Endothelial cell of umbilical vein (primary cell): ENCODE results near the gene ITGA6. TPM values are rescaled to one million over a fixed set of nuclear protein-coding genes. Genes with fewer than 3 reads are reported as not detected.
"Not testable (repeated sequence)": the region's sequence is repeated elsewhere in the genome, so short reads cannot be mapped to it uniquely, and the experiment has no call there.

ENCODE experiments used
- BruUV-seq: library from RNA; stranded (reverse); fragments of 400-500 nt; replicated peaks from 2 replicates; lab custom pipeline; 2021; lab: Mats Ljungman, UMichigan
- CTCF ChIA-PET: fragments of 300-600, 350-600 bp; sonication (Branson Sonifier 250); formaldehyde crosslinking; loops from one replicate; lab custom pipeline; 2021; ENCODE audit warnings: antibody characterized with exemption, inconsistent platforms; lab: Charles Lee
- POLR2A ChIA-PET: fragments of 300-600, 350-600 bp; sonication (Branson Sonifier 250); formaldehyde crosslinking; loops from one replicate; lab custom pipeline; 2021; ENCODE audit warnings: antibody characterized with exemption, inconsistent platforms; lab: Charles Lee
- DNase-seq: peaks from one replicate; pipeline ENCODE4 v3.0.0-alpha.2; 2011; ENCODE audit warnings: low read depth, low spot score
- FAIRE-seq: peaks from 2 replicates; lab custom pipeline; 2011; peaks lifted over from hg19 to GRCh38; lab: Jason Lieb, UNC
- H2AFZ ChIP-seq: 2 replicates; pipeline ENCODE4 v1.6.0; 2012; ENCODE audit warnings: low read depth, low read length, control low read depth, inconsistent platforms
- H3K27ac ChIP-seq: 2 replicates; pipeline ENCODE4 v1.5.1; 2011; ENCODE audit warnings: low read depth, mild to moderate bottlenecking, control low read depth, low read length, moderate library complexity; ENCODE audit not compliant: insufficient read depth
- H3K27me3 ChIP-seq, 2 experiments: 2 replicates each; pipeline versions ENCODE4 v1.6.0 to v1.6.1; 2011; ENCODE audit warnings: low read length in 2 of 2, mixed read lengths in 1 of 2; ENCODE audit not compliant: control insufficient read depth in 2 of 2, insufficient read depth in 2 of 2
- H3K36me3 ChIP-seq, 2 experiments: 2 replicates in 1 of 2; 3 replicates in 1 of 2; pipeline ENCODE4 v1.5.1; 2011; ENCODE audit warnings: low read length in 2 of 2, mild to moderate bottlenecking in 1 of 2, moderate library complexity in 1 of 2; ENCODE audit not compliant: control insufficient read depth in 2 of 2, insufficient read depth in 2 of 2; ENCODE audit errors: extremely low read depth in 1 of 2
- H3K4me1 ChIP-seq: 3 replicates; pipeline ENCODE4 v1.5.1; 2011; ENCODE audit warnings: mild to moderate bottlenecking, low read length; ENCODE audit not compliant: control insufficient read depth, insufficient read depth; ENCODE audit errors: extremely low read depth
- H3K4me2 ChIP-seq: 2 replicates; pipeline ENCODE4 v1.6.1; 2011; ENCODE audit warnings: low read length, control low read depth, mixed read lengths; ENCODE audit not compliant: insufficient read depth
- H3K4me3 ChIP-seq, 3 experiments: fragments of 200-600 bp in 1 of 3; sonication (generic), shearing (Covaris generic) in 1 of 3; replicated peaks in 1 of 3; 2 replicates each; pipeline ENCODE4 v1.5.1; 2011 to 2016; ENCODE audit warnings: control low read depth in 3 of 3, low read length in 3 of 3, mild to moderate bottlenecking in 2 of 3, inconsistent platforms in 1 of 3, low read depth in 1 of 3, moderate library complexity in 1 of 3; ENCODE audit not compliant: insufficient read depth in 1 of 3
- H3K79me2 ChIP-seq: 2 replicates; pipeline ENCODE4 v1.6.0; 2012; ENCODE audit warnings: low read length, inconsistent platforms; ENCODE audit not compliant: control insufficient read depth, insufficient read depth
- H3K9ac ChIP-seq: replicated peaks from 2 replicates; pipeline ENCODE3; 2011; ENCODE audit warnings: low read length, control low read depth; ENCODE audit not compliant: insufficient read depth; ENCODE audit errors: extremely low read depth
- H3K9me1 ChIP-seq: replicated peaks from 3 replicates; pipeline ENCODE4 v1.6.0; 2011; ENCODE audit warnings: mild to moderate bottlenecking, low read length; ENCODE audit not compliant: control insufficient read depth, insufficient read depth; ENCODE audit errors: extremely low read depth
- H3K9me3 ChIP-seq: replicated peaks from 2 replicates; pipeline ENCODE4 v1.5.1; 2012; ENCODE audit warnings: low read length, inconsistent platforms; ENCODE audit not compliant: control insufficient read depth, insufficient read depth
- H4K20me1 ChIP-seq: replicated peaks from 2 replicates; pipeline ENCODE3; 2011; ENCODE audit warnings: mild to moderate bottlenecking, low read length; ENCODE audit not compliant: control insufficient read depth, insufficient read depth; ENCODE audit errors: extremely low read depth
- CTCF ChIP-seq, 2 donors: IDR thresholded peaks; 1 replicate in 1 of 2; 2 replicates in 1 of 2; pipeline ENCODE4 v1.5.1; 2011; ENCODE audit warnings: low read length in 2 of 2, mild to moderate bottlenecking in 2 of 2, moderate library complexity in 2 of 2, control low read depth in 1 of 2, inconsistent platforms in 1 of 2, low read depth in 1 of 2; ENCODE audit not compliant: insufficient read depth in 1 of 2; ENCODE audit errors: extremely low read depth in 1 of 2
- EZH2 ChIP-seq: IDR thresholded peaks from 2 replicates; pipeline ENCODE4 v1.6.1; 2012; ENCODE audit warnings: borderline replicate concordance, low read depth, mild to moderate bottlenecking, moderate library complexity, low read length, inconsistent platforms; ENCODE audit not compliant: severe bottlenecking
- FOS ChIP-seq: IDR thresholded peaks from 2 replicates; pipeline ENCODE4 v1.6.1; 2011; ENCODE audit warnings: mild to moderate bottlenecking, low read length, moderate library complexity, borderline replicate concordance; ENCODE audit not compliant: insufficient read depth
- GATA2 ChIP-seq: IDR thresholded peaks from 2 replicates; pipeline ENCODE4 v1.7.0; 2011; ENCODE audit warnings: low read depth, mild to moderate bottlenecking, moderate library complexity, mixed read lengths, low read length; ENCODE audit not compliant: insufficient read length, insufficient read depth
- JUN ChIP-seq: IDR thresholded peaks from 2 replicates; pipeline ENCODE4 v1.6.1; 2011; ENCODE audit warnings: borderline replicate concordance, low read depth; ENCODE audit not compliant: insufficient read length, insufficient read depth
- MYC ChIP-seq: IDR thresholded peaks from one replicate; pipeline ENCODE4 v1.6.1; 2011; ENCODE audit warnings: mild to moderate bottlenecking, low read depth, low read length
- POLR2A ChIP-seq: IDR thresholded peaks from 2 replicates; pipeline ENCODE4 v1.6.1; 2012; ENCODE audit warnings: low read depth, mild to moderate bottlenecking, control low read depth, low read length
- POLR2AphosphoS5 ChIP-seq: IDR thresholded peaks from 2 replicates; pipeline ENCODE4 v1.6.1; 2012; ENCODE audit warnings: low read depth, mild to moderate bottlenecking, control low read depth, low read length, moderate library complexity; ENCODE audit not compliant: insufficient read depth
- dilution Hi-C: fragments of 300-500 bp; cut with MboI; formaldehyde crosslinking; loops from one replicate; pipeline ENCODE4 v1.15.0; 2019; ENCODE audit warnings: low sequenced_read_pairs; ENCODE audit not compliant: extremely low pct_ligation_motif_present
- intact Hi-C: fragments of 100-400 bp; cut with micrococcal nuclease; formaldehyde crosslinking; loops from one replicate; pipeline ENCODE4 v1.10.0; 2022
- polyA plus RNA-seq, 4 experiments: library from polyadenylated mRNA; depleted of rRNA in 3 of 4; stranded (reverse) in 3 of 4; unstranded in 1 of 4; fragments of >200 nt; gene quantifications; 2 replicates each; pipeline versions ENCODE4 v1.2.1 to v1.2.3, GENCODE V29; 2011 to 2012; ENCODE audit warnings: missing spikeins in 1 of 4
- total RNA-seq: library from RNA; stranded (reverse); gene quantifications from 2 replicates; pipeline ENCODE4 v1.2.3, GENCODE V29; 2021
- TF ChIP-seq, protein P1 (sequence below): IDR thresholded peaks from 2 replicates; pipeline ENCODE4 v1.6.1; 2011; ENCODE audit not compliant: insufficient read depth, insufficient read length

Gene ITGA6
- total and polyA plus RNA-seq, 2 donors (not counting 3 experiments of a cell fraction or from before 2014, with no cell fraction given) = 24.9 to 208 TPM

- BruUV-seq = no TSS peak
- no peaks in the 10 kb centered on the region for H3K9me3 ChIP-seq
- H3K4me2 ChIP-seq = no peak overlapping the region
- no peaks in the 10 kb centered on the region for H4K20me1 ChIP-seq
- no peak overlapping the region for H2AFZ ChIP-seq
- no peak for FAIRE-seq
- no peaks in the 10 kb centered on the region for H3K36me3 ChIP-seq
- H3K4me1 ChIP-seq = no peaks in the 10 kb centered on the region
- H3K27ac ChIP-seq = no peak overlapping the region
- TF ChIP-seq JUN (no peak), FOS (no peak), GATA2 (no peak), MYC (no peak), EZH2 (no peak), POLR2AphosphoS5 (no peak), CTCF (IDR thresholded peaks at IDR 0.05; ENCODE audit: extremely low read depth in 1 of 2, insufficient read depth in 1 of 2, low read depth in 1 of 2, low read length in 2 of 2) (no peak), POLR2A (no peak)
- TF ChIP-seq, protein P1, sequence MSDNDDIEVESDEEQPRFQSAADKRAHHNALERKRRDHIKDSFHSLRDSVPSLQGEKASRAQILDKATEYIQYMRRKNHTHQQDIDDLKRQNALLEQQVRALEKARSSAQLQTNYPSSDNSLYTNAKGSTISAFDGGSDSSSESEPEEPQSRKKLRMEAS = no peak
- intact Hi-C loops = no loop called here
- dilution Hi-C loops = no loop called here
- H3K27me3 ChIP-seq = no peaks in the 10 kb centered on the region
- no peak overlapping the region for H3K9ac ChIP-seq
- ChIA-PET CTCF (interaction anchor here (1.1 kb wide), 1 partner anchor 47 kb away, joined by 3 read pairs; no protein-coding TSS in a partner anchor), POLR2A (no interaction called here)
- H3K79me2 ChIP-seq = no peaks in the 10 kb centered on the region
- DNase-seq = no peak
- no peak overlapping the region for H3K4me3 ChIP-seq
- H3K9me1 ChIP-seq = no peaks in the 10 kb centered on the region
Observed at GRCh38 chr2:172531309-172531708, 103.9 kb downstream of the ITGA6 start.

DNA sequence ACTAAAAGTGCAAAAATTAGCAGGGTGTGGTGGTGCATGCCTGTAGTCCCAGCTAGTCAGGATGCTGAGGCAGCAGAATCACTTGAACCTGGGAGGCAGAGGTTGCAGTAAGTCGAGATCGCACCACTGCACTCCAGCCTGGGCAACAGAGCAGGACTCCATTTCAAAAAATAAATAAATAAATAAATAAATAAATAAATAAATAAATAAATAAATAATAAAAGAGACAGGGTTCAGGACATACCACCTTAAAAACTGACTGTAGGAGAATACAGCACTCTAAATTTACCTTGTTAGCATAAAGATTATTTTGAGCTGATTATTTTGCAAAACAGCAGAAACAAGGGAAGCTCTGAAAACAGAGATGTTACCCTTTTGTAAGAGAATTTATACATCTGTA is 105.1 kb downstream of the ITGA6 start:
- H3K4me3 ChIP-seq, dilution Hi-C loops, H3K4me2 ChIP-seq, H3K27ac ChIP-seq, H3K36me3 ChIP-seq, H3K9me1 ChIP-seq, intact Hi-C loops, DNase-seq, FAIRE-seq, H3K27me3 ChIP-seq, H3K4me1 ChIP-seq, H2AFZ ChIP-seq, H4K20me1 ChIP-seq, CTCF ChIA-PET, POLR2A ChIA-PET, H3K79me2 ChIP-seq, H3K9me3 ChIP-seq, H3K9ac ChIP-seq, BruUV-seq: not testable (repeated sequence)
